Activated T-cell treated with anti-CD3 and anti-CD28 coated beads for 48 hours (primary cell): ENCODE measurements around the gene CDC20.
"Not testable (repeated sequence)": the region's sequence is repeated elsewhere in the genome, so short reads cannot be mapped to it uniquely, and the experiment has no call there.

Source experiments
- DNase-seq: peaks from one replicate; pipeline ENCODE4 v3.0.0-alpha.2; 2020; ENCODE audit warnings: low read depth

CDC20 gene

DNA sequence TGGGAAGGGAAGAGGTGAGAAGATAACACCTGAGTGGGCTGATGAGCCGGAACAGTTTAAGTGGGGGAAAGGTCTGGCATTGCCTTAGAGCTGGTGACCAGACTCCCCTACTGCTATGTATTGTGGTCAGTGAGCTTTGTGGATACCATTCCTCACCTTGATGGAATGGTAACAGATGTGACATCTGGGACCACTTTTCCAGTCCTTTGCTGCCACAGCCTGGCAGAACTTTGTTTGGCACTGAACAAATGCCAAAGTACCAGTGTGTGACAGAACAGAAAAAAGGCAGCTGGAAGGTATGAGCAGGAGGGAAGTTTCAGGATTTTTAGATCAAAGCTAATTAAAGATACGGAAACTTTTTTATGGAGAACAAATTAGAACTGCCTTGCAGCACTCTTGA is 24.7 kb downstream of the CDC20 start:
- DNase-seq: no peak

DNA sequence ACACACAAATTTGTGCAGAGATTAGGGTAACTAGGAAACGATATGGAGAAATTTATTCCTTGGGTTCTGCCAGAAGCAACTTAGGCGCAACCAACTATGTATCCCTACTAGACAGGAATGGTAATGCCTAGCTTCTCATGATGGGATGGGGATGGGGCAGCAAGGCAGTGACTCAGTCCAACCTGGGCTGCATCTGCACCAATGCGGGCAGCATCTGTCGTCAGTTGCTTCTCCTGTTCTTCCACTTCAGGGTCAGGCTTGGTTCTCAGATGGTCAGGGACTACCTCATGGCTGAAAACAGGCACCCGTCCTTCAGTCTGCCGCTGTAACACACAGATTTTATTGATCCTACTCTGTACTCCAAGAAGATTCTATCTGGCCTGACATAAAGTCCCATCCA is 27.9 kb downstream of the CDC20 start:
- DNase-seq: no peak

DNA sequence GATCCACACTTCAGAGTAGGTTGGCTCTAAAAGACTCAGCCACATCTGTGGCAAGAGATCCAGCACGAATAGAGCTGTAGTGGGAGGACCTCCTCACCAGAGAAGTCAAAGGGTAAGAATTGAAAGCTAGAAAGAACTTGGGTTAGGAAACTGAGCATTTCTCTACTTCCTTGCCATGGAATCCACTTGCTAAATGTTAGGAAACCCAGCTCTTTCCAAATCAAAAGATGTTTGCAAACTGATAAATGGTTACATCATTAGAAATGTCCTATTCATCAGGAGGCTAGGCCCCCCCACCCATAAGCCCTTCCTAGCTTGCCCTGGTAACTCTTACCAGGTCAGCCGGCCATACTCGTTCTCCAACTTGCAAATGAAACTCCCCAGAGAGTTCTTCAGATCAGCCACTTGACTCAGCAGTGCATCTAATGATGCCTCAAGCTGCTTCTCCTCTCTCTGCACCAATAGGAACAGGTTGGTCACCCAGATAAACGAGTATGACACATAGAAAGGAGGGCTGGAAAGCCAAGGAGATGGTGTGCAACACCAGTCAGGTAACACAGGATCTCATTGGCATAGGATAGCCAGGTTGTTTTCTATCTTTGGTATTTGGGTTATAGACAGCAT is 29.3 kb downstream of the CDC20 start:
- DNase-seq: no peak

DNA sequence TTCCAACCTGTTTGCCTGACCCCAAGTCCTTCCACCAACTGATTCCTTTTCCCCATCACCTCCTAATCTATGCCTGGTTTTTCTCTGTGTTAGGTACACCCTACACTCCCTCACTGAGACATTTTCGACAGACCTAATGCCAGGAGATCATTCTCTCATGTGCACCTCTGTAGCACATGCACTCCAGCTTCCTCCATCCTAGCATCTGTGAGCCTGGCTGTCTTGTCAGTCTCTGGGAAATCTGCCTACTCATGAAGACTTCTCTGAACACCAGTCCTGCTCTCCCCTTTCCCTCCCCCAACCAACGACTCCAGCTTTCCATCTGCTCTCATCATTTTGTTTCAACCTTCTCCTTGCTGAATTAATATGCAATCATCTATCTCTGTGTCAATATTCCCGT is 29.8 kb downstream of the CDC20 start:
- DNase-seq: no peak

DNA sequence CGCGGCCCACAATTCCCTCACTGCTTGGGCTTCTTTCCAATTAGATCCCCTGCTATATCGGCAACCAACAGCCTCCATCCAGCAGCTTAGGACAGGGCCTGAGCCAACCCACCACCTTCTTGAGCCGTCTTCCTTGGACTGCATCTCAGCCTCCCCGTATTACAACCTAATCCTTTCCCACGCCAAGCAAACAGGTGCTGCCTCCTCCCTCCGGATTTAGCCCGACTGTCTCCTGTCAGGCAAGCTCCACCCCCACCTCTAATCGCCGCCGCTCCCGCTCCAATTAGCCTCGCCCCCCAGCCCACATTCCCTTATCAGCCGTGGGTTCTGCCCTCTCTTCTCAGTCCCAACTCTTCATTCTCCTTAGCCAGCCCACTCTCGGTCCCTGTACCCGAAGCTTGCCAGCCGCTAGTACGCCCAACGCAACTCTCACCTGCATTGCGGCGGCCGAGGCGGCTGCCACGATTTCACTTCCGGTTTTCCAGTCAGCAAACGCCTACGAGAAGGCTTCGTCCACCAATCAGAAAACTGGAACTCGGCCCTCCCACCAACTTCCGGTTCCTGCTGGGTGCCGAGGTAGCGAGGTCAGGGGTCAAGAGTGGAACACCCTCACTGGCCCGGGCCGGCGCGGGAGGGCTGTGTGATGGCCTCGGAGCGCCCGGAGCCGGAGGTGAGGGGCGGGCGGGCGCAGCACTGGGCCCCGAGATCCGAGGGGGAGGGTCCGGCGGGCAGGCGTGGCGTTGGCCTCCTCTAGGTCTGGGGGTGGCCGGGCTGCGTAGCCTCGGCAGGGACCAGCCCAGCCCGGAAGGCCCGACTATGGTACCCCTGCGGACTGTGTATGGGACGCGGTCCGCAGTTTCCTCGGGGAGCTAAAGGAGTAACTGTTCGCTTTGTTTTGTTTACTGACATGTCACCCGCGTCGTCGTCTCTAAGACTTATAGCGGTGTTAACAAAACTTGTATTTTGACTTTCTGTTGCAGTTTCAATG is 30.8 kb downstream of the CDC20 start, which contains the start of the genes MED8 and SZT2:
Gene MED8 (minus strand): TSS at position 475 of the 988 bp plus-strand sequence. CDS start 36 bp downstream, at position 439.
Gene SZT2 (plus strand): TSS at position 574 of the 988 bp plus-strand sequence. CDS start 70 bp downstream, at position 644.
- DNase-seq: peak; percentile 89

DNA sequence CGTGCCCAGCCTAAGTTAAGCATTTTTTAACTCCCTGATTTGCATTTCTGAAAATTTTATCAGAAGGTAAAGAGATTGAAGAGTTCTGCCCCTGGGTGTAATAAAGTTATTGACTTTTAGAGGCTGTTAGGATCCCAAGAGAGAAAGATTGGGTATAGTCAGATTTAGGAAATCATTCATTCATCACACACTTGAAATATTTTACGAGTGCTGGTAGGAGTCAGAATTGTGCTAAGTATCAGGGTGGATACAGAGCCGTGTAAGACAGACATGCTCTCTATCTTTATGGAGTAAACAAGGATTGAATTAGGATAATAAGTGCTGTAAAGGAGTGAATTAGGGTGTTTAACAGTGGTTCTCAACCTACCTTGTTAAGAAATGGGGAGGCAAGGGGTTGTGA is 33.9 kb downstream of the CDC20 start:
- DNase-seq: no peak

DNA sequence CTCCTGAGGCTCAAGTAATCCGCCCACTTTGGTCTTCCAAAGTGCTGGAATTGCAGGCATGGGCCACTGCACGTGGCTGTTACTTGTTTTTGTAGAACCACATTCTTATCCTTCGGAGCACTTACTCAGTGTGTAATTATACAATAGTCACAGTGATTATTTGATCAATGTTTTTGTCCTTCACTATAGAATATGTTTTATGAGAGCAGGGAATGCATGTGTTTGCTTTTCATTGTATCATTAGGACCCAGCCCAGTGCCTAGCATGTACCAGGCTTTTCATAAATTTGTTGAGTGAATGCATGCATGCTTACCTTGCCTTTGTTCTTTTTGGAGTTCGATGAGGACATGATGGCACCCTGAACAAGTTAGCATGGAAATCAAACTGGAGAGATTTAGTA is 36.7 kb downstream of the CDC20 start:
- DNase-seq: no peak

DNA sequence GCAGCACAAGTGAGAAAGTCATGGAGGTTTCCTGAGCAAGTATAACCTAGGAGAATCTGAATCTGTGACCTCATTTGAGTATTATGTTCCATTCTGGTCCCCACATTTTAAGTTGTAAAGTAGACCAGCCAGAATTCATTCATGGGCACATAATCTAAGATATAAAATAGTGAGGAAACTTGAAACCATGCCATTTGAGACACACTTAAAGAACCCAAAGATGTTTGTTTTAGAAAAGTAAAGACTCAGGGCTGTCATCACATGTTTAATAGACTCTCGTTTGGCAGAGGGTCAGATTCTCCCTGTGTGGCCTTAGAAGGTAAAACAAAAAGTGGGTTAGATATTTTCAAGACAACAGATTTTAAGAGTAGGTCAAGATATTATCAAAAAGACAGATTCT is 37.3 kb downstream of the CDC20 start:
- DNase-seq: no peak

DNA sequence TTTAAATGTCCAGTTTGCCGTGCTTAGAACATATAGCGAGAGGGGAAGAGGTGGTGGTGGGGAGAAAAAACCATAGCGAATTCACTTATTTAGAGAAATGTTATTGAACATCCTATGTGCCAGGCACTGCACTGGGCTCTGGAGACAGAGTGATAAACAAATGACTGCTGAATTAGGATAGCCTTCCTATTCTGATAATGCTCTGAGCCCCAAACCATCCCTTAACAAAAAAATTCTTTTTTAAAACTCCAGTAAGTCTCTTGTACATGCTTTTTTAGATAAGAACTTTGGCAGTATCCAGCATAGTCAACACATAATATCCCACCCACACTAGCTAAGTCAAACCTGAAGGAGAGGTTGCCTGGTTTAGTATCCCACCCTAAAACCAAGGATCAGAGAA is 39.4 kb downstream of the CDC20 start:
- DNase-seq: no peak

DNA sequence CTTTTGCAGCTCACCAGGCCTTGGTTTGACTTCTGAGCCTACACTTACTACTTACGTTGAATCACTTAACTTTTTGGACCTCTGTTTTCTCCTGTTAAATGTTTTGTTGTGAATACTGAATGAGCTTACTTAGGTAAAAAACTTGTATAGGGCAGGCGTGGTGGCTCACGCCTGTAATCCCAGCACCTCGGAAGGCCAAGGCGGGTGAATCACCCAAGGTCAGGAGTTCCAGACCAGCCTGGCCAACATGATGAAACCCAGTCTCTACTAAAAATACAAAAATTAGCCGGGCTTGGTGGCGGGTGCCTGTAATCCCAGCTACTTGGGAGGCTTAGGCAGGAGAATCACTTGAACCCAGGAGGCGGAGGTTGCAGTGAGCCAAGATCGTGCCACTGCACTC is 41.7 kb downstream of the CDC20 start:
- not testable (repeated sequence) for DNase-seq

DNA sequence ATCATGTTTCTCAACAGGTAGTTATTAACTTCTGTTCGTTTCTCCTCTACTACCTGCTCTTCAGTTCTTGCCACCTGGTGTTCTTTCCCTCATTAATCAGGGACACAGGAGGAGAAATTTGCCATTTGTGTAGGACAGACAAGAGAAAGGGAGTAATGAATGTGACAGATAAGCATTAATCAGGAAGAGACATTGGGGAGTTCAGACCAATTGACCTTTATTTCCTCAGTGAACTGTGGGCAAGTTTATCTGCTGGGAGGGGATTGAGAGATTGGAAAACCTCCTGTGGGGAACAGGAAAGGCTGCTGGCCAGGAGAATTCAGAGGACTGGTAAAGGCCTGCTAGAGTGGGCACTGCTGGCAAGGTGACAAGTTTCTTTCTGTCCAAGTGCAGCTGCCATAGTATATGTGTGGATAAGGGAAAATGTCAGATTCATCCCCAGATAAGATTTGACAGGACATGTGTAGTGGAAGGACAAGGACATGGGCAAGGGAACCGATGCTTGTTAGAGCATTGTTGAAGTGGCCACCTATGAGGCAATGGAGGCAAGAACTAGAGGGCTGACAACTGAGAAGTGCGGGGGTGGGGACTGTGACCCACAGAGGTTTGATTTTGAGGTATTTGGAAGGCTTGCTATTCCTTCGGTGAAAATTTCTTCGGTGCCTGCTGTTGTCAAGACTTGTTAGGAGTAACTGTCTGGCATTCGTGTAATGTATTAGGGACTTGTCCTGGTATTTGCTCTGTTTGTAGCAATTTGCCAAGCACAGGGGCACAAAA is 43.5 kb downstream of the CDC20 start:
- no peak for DNase-seq

DNA sequence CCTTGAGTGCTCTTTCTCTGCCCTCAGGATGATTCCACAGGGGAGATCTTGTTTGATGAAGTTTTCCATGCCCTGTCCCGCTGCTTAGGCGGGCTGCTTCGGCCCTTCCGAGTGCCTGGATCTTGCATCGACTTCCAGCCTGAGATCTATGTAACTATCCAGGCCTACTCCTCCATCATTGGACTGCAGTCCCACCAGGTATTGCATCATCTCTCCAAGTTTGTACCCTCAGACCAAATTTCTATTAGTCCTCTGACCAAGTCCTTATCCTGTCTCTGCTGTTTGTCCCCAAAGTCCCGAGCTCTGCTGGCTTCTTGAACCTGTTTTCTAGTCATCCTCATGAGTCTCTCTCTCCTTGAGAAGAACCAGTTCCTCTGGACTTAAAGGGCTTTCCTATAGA is 45.6 kb downstream of the CDC20 start:
- DNase-seq: no peak

DNA sequence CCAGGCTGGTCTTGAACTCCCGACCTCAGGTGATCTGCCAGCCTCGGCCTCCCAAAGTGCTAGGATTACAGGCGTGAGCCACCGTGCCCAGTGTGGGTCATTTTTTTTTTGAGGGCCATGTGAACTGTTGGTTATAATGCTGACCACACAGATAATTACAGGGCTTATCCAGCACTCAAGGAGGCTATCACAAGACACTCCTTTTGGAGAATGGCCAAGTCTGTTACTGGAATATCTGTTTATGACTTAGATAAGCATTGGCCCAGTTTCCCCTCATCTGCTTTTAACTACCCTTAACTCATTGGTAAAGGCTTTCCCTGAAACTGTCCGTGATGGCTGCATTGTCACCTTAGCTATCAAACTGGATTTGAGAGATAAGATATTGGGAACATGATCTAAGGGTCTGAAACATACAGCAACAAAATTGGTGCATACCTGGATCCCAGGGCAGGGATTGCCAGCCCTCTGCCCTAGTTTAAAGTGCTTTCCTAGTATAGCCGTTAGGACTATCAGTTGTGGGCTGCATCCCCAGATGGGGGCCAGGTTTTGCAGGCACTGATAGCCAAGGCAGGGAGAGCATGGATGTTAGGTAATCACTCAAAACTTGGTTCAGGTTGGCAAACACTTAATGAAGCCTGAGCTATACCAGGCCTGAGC is 46.6 kb downstream of the CDC20 start:
- no peak for DNase-seq

DNA sequence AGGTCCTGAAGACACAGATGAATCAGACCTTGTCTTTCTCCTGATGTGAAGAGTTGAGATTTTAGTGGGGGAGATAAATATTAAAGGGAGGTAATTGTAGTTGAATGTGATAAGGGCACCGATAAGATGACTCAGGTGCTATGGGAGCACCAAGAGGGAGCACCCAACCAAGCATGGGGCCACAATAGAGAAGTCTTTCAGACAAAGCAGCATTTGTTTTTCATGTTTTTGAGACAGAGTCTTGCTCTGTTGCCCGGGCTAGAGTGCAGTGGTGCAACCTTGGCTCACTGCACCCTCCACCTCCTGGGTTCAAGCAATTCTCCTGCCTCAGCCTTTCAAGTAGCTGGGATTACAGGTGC is 47.1 kb downstream of the CDC20 start:
- no peak for DNase-seq

DNA sequence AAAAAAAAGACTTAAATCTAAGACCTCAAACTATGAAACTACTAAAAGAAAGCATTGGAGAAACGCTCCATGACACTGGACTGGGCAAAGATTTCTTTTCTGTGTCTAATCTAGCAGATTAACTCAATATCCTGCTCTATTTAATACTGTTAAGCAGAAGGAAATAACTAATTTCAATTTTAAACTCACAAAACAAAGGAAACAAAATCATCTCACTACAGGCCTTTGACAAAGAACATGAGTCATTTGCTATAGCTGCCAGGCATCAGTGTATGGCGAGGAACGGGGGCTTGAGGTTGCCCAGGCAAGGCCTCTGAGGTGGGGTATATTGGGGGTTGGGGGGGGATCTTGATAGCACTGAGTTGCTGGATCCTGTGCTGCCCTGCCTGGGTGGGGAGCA is 51.8 kb downstream of the CDC20 start:
- no peak for DNase-seq
